ENCODE data around the gene RITA1. TPM values are rescaled to one million over a fixed set of nuclear protein-coding genes. Genes with fewer than 3 reads are reported as not detected.
A peak's percentile ranks its signal among the peaks of the same experiment; 100 is the strongest.

RITA1 gene
- total and polyA plus RNA-seq, 2 experiments from 2014 or later = 16.1 to 26.9 TPM

- DNase-seq (ENCODE audit: low spot score) = no peak
- Histone ChIP-seq H3K36me3 (replicated peaks; ENCODE audit: insufficient read depth, low read depth) (no peaks in the 10 kb centered on the region), H3K4me1 (ENCODE audit: insufficient read depth) (peaks cover 31% of the 10 kb centered on the region), H4K20me1 (ENCODE audit: insufficient read depth, poor library complexity, severe bottlenecking) (no peaks in the 10 kb centered on the region), H3K27me3 (no peaks in the 10 kb centered on the region), H3K4me3 (no peak overlapping the region), H3K79me2 (no peaks in the 10 kb centered on the region), H2AFZ (no peak overlapping the region), H3K4me2 (no peak overlapping the region), H3K27ac (peak overlapping the region; percentile 98), H3K9me3 (ENCODE audit: low read depth) (no peaks in the 10 kb centered on the region), H3K9me2 (replicated peaks; ENCODE audit: insufficient read depth) (no peaks in the 10 kb centered on the region)
- TF ChIP-seq EZH2phosphoT487 (IDR thresholded peaks at IDR 0.05; ENCODE audit: low read depth, severe bottlenecking, unreplicated experiment) (no peak), EZH2 (IDR thresholded peaks at IDR 0.05; ENCODE audit: borderline replicate concordance) (no peak)
- TF ChIP-seq, protein P1, sequence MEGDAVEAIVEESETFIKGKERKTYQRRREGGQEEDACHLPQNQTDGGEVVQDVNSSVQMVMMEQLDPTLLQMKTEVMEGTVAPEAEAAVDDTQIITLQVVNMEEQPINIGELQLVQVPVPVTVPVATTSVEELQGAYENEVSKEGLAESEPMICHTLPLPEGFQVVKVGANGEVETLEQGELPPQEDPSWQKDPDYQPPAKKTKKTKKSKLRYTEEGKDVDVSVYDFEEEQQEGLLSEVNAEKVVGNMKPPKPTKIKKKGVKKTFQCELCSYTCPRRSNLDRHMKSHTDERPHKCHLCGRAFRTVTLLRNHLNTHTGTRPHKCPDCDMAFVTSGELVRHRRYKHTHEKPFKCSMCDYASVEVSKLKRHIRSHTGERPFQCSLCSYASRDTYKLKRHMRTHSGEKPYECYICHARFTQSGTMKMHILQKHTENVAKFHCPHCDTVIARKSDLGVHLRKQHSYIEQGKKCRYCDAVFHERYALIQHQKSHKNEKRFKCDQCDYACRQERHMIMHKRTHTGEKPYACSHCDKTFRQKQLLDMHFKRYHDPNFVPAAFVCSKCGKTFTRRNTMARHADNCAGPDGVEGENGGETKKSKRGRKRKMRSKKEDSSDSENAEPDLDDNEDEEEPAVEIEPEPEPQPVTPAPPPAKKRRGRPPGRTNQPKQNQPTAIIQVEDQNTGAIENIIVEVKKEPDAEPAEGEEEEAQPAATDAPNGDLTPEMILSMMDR (IDR thresholded peaks at IDR 0.05; ENCODE audit: poor library complexity) = no peak
- WGBS (ENCODE audit: low lambda C conversion rate, missing lambda C conversion rate) = 69% methylated on average over 25 of the region's 25 CpGs
Measured at GRCh38 chr12:113232840-113233585, 47.5 kb downstream of the RITA1 start.

DNA sequence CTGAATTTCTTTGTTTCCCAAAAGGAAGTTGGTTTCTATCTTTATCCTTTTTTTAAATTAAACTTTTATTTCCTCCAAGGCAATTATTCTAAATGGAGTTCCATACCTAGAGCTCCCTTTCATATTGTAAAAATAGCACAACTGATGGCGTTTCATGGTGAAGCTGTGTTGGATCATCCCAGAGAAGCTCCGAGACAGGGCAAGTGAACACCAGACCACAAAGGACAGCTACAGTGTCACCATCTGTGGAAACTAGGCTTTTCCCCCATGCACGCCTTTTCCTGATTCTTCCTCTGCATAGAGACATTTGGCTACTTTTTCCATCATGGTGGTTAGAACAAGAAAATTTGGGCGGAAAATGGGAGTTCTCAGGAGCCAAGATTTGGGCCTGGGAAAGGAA lies 48.4 kb downstream of the RITA1 start:
- TF ChIP-seq, protein P1 (IDR thresholded peaks at IDR 0.05; ENCODE audit: poor library complexity) = no peak
- H3K36me3 ChIP-seq (replicated peaks; ENCODE audit: insufficient read depth, low read depth) = no peaks in the 10 kb centered on the region
- H3K4me2 ChIP-seq = no peak overlapping the region
- no peak overlapping the region for H3K27ac ChIP-seq
- H3K79me2 ChIP-seq = no peaks in the 10 kb centered on the region
- H2AFZ ChIP-seq = no peak overlapping the region
- H3K4me1 ChIP-seq (ENCODE audit: insufficient read depth) = peaks cover 29% of the 10 kb centered on the region
- no peaks in the 10 kb centered on the region for H3K9me2 ChIP-seq (replicated peaks; ENCODE audit: insufficient read depth)
- no peaks in the 10 kb centered on the region for H3K27me3 ChIP-seq
- H3K9me3 ChIP-seq (ENCODE audit: low read depth) = no peaks in the 10 kb centered on the region
- DNase-seq (ENCODE audit: low spot score) = no peak
- H4K20me1 ChIP-seq (ENCODE audit: insufficient read depth, poor library complexity, severe bottlenecking) = no peaks in the 10 kb centered on the region
- WGBS (ENCODE audit: low lambda C conversion rate, missing lambda C conversion rate) = 99% methylated on average over 4 of the region's 4 CpGs
- no peak overlapping the region for H3K4me3 ChIP-seq

GRCh38 chr12:113234483-113234882 lies 49.0 kb downstream of the RITA1 start:
- WGBS (ENCODE audit: low lambda C conversion rate, missing lambda C conversion rate) = 74% methylated on average over 4 of the region's 4 CpGs
- Histone ChIP-seq H4K20me1 (ENCODE audit: insufficient read depth, poor library complexity, severe bottlenecking) (no peaks in the 10 kb centered on the region), H3K4me1 (ENCODE audit: insufficient read depth) (peaks cover 29% of the 10 kb centered on the region), H3K27ac (peak overlapping the region; percentile 46), H3K27me3 (no peaks in the 10 kb centered on the region), H2AFZ (no peak overlapping the region), H3K9me3 (ENCODE audit: low read depth) (no peaks in the 10 kb centered on the region), H3K4me2 (no peak overlapping the region), H3K79me2 (no peaks in the 10 kb centered on the region), H3K4me3 (no peak overlapping the region), H3K9me2 (replicated peaks; ENCODE audit: insufficient read depth) (no peaks in the 10 kb centered on the region), H3K36me3 (replicated peaks; ENCODE audit: insufficient read depth, low read depth) (no peaks in the 10 kb centered on the region)
- no peak for TF ChIP-seq EZH2phosphoT487 (IDR thresholded peaks at IDR 0.05; ENCODE audit: low read depth, severe bottlenecking, unreplicated experiment)
- TF ChIP-seq, protein P1 (IDR thresholded peaks at IDR 0.05; ENCODE audit: poor library complexity) = no peak
- TF ChIP-seq EZH2 (IDR thresholded peaks at IDR 0.05; ENCODE audit: borderline replicate concordance) = no peak
- no peak for DNase-seq (ENCODE audit: low spot score)
